Stimulated activated CD4-positive, alpha-beta T cell treated with anti-CD3 and anti-CD28 coated beads, Interleukin-4, amount 100 ng/mL, for 48 hours (primary cell): ENCODE results near the gene HLF.
"Not testable (repeated sequence)": the region's sequence is repeated elsewhere in the genome, so short reads cannot be mapped to it uniquely, and the experiment has no call there.

Experiments
- DNase-seq, 2 donors: peaks; one replicate each; pipeline ENCODE4 v3.0.0-alpha.2; 2020; ENCODE audit warnings: low read depth in 2 of 2

The HLF gene

GRCh38 chr17:55327225-55328088, 62.7 kb downstream of the HLF start:
- DNase-seq = no peak

GRCh38 chr17:55328514-55328913, 63.8 kb downstream of the HLF start:
- DNase-seq = not testable (repeated sequence)

- DNase-seq = no peak
These were observed 65.7 kb downstream of the HLF start for GRCh38 chr17:55330344-55330933.

GRCh38 chr17:55332296-55333041, 67.7 kb downstream of the HLF start:
- no peak for DNase-seq

- DNase-seq = no peak
These were observed 69.5 kb downstream of the HLF start for GRCh38 chr17:55334285-55334684.

GRCh38 chr17:55334881-55335540, 70.3 kb downstream of the HLF start:
- no peak for DNase-seq

GRCh38 chr17:55335625-55336024, 70.9 kb downstream of the HLF start:
- DNase-seq = no peak

GRCh38 chr17:55336426-55336825, 71.7 kb downstream of the HLF start:
- DNase-seq = no peak

- DNase-seq = no peak
These were observed 75.4 kb downstream of the HLF start for GRCh38 chr17:55340176-55340575.

GRCh38 chr17:55340686-55341085, 75.9 kb downstream of the HLF start:
- DNase-seq = no peak

- peak in 1 of 2 donors; percentile 11 for DNase-seq
These were observed 76.7 kb downstream of the HLF start for GRCh38 chr17:55341432-55341831.

GRCh38 chr17:55342800-55343585, 78.2 kb downstream of the HLF start:
- no peak for DNase-seq

- no peak for DNase-seq
These were observed 79.2 kb downstream of the HLF start for GRCh38 chr17:55343900-55344513.

GRCh38 chr17:55344514-55344997, 79.8 kb downstream of the HLF start:
- peak in 1 of 2 donors; percentile 15 for DNase-seq

GRCh38 chr17:55345132-55345531, 80.4 kb downstream of the HLF start:
- DNase-seq = no peak

- no peak for DNase-seq
These were observed 81.9 kb downstream of the HLF start for GRCh38 chr17:55346658-55347057.

- no peak for DNase-seq
These were observed 82.6 kb downstream of the HLF start for GRCh38 chr17:55347341-55347740.

- peak; percentile 8 to 23 for DNase-seq
These were observed 84.1 kb downstream of the HLF start for GRCh38 chr17:55348749-55349354.

GRCh38 chr17:55350825-55351205, 86.1 kb downstream of the HLF start:
- no peak for DNase-seq

GRCh38 chr17:55351226-55351625, 86.5 kb downstream of the HLF start:
- DNase-seq = no peak
